ENCODE data around the gene LCE1D.

The LCE1D gene

GRCh38 chr1:152796421-152796820, at the start of gene LCE1D:
LCE1D (plus strand) TSS chr1:152796721; CDS start chr1:152797795, 1,074 bp downstream.
- TF ChIP-seq, protein P1, sequence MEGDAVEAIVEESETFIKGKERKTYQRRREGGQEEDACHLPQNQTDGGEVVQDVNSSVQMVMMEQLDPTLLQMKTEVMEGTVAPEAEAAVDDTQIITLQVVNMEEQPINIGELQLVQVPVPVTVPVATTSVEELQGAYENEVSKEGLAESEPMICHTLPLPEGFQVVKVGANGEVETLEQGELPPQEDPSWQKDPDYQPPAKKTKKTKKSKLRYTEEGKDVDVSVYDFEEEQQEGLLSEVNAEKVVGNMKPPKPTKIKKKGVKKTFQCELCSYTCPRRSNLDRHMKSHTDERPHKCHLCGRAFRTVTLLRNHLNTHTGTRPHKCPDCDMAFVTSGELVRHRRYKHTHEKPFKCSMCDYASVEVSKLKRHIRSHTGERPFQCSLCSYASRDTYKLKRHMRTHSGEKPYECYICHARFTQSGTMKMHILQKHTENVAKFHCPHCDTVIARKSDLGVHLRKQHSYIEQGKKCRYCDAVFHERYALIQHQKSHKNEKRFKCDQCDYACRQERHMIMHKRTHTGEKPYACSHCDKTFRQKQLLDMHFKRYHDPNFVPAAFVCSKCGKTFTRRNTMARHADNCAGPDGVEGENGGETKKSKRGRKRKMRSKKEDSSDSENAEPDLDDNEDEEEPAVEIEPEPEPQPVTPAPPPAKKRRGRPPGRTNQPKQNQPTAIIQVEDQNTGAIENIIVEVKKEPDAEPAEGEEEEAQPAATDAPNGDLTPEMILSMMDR (IDR thresholded peaks at IDR 0.05; ENCODE audit: low read depth, low read length), result no peak
- DNase-seq (ENCODE audit: extremely low read depth, low read depth), result no peak

DNA sequence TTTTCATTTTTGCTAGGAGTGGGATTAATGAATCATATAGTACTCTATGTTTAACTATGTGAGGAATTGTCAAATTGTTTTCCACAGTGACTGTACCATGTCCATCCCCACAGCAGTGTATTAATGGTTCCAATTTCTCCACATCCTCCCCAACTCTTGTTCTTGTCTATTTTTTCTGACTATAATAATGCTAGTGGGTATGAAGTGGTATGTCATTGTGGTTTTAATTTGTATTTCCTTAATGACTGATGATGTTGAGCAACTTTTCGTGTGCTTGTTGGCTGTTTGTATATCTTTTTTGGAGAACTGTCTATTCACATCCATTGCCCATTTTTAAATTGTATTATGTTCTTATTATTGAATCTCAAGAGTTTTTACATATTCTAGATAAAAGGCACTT, 48.7 kb upstream of the LCE1D start:
- DNase-seq (ENCODE audit: extremely low read depth, low read depth), result no peak

GRCh38 chr1:152752225-152752624, 44.3 kb upstream of the LCE1D start:
- DNase-seq (ENCODE audit: extremely low read depth, low read depth), result no peak
- TF ChIP-seq, protein P1 (IDR thresholded peaks at IDR 0.05; ENCODE audit: low read depth, low read length), result no peak

More for the DNA sequence above, 48.7 kb upstream of the LCE1D start:
- TF ChIP-seq, protein P1 (IDR thresholded peaks at IDR 0.05; ENCODE audit: low read depth, low read length), result no peak

- TF ChIP-seq, protein P1 (IDR thresholded peaks at IDR 0.05; ENCODE audit: low read depth, low read length), result no peak
- no peak for DNase-seq (ENCODE audit: extremely low read depth, low read depth)
These were observed 42.9 kb upstream of the LCE1D start for GRCh38 chr1:152753586-152753985.

DNA sequence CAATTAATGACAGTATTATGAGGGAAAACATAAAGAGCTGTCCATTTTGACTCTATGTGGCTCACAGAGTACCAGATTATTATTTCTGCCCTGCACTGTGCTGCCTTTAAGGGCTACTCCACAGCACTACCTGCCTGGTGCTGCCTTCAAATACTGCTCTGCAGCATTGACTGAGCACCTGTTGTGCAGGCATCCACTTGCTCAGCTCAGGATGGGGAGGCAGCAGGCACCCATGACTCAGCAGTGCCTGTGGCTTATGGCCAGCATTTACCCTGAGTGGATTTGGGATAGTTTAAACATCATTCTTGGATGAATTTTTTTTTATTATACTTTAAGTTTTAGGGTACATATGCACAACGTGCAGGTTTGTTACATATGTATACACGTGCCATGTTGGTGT, 39.6 kb upstream of the LCE1D start:
- no peak for DNase-seq (ENCODE audit: extremely low read depth, low read depth)
- TF ChIP-seq, protein P1 (IDR thresholded peaks at IDR 0.05; ENCODE audit: low read depth, low read length), result no peak

GRCh38 chr1:152757747-152758146, 38.8 kb upstream of the LCE1D start, which contains the start of gene KPRP:
KPRP (plus strand) TSS chr1:152758025; CDS start chr1:152759589, 1,564 bp downstream.
- TF ChIP-seq, protein P1 (IDR thresholded peaks at IDR 0.05; ENCODE audit: low read depth, low read length), result no peak
- DNase-seq (ENCODE audit: extremely low read depth, low read depth), result no peak

DNA sequence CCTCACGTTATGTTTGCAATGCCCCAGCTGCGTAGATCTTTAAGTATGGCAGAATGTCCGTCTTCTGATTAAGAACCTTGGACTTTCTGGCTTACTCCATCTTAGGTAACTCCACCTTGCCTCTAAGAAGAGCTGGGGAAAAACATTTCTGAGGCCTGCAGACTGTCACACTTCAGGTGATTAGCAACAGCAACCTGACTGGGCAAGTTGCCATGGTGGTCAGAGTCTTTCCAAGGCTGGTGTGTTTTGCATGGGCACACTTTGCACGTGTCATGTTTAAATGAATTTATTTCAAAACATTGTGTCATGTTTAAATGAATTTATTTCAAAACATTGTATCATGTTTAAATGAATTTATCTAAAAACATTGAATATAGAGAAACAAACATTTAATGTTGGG, 37.9 kb upstream of the LCE1D start:
- DNase-seq (ENCODE audit: extremely low read depth, low read depth), result no peak
- TF ChIP-seq, protein P1 (IDR thresholded peaks at IDR 0.05; ENCODE audit: low read depth, low read length), result no peak
